ENCODE data around the gene CHD2.

Gene CHD2

GRCh38 chr15:92886042-92886537, 14.0 kb upstream of the CHD2 start:
- peaks cover 81% of the 10 kb centered on the region for H3K36me3 ChIP-seq (ENCODE audit: control insufficient read depth, low read length)
- H3K9me2 ChIP-seq (replicated peaks; ENCODE audit: control insufficient read depth, low read length) = no peaks in the 10 kb centered on the region
- H3K27ac ChIP-seq (ENCODE audit: low read depth, low read length) = no peak overlapping the region
- no peak for TF ChIP-seq CTCF (IDR thresholded peaks at IDR 0.05; ENCODE audit: low read depth, low read length, poor library complexity, severe bottlenecking)
- TF ChIP-seq EZH2phosphoT487 (IDR thresholded peaks at IDR 0.05; ENCODE audit: borderline replicate concordance, low read length) = no peak
- peaks cover 10% of the 10 kb centered on the region; the same call in 1 of the 2 replicates for H4K20me1 ChIP-seq (ENCODE audit: control insufficient read depth, insufficient read depth, low read depth, low read length)
- no peaks in the 10 kb centered on the region for H3K27me3 ChIP-seq (ENCODE audit: control insufficient read depth, low read length)
- peaks cover 34% of the 10 kb centered on the region for H3F3A ChIP-seq (ENCODE audit: control insufficient read depth, insufficient read depth)
- H3K4me1 ChIP-seq (ENCODE audit: control insufficient read depth, low read length) = peaks cover 49% of the 10 kb centered on the region
- H3K9me3 ChIP-seq (ENCODE audit: control insufficient read depth, insufficient read depth, low read length) = no peaks in the 10 kb centered on the region
- peak overlapping the region; percentile 97 for H3K4me2 ChIP-seq (ENCODE audit: low read length)
- peaks cover 90% of the 10 kb centered on the region for H3K79me2 ChIP-seq (ENCODE audit: control insufficient read depth, low read length)
- peak overlapping the region; percentile 0; the same call in 1 of the 2 replicates for H3K4me3 ChIP-seq (ENCODE audit: low read length)

GRCh38 chr15:92886815-92887214, 13.3 kb upstream of the CHD2 start:
- peaks cover 40% of the 10 kb centered on the region for H3F3A ChIP-seq (ENCODE audit: control insufficient read depth, insufficient read depth)
- peaks cover 44% of the 10 kb centered on the region for H3K4me1 ChIP-seq (ENCODE audit: control insufficient read depth, low read length)
- no peak overlapping the region for H3K4me3 ChIP-seq (ENCODE audit: low read length)
- no peaks in the 10 kb centered on the region for H3K9me3 ChIP-seq (ENCODE audit: control insufficient read depth, insufficient read depth, low read length)
- H3K9me2 ChIP-seq (replicated peaks; ENCODE audit: control insufficient read depth, low read length) = no peaks in the 10 kb centered on the region
- peak overlapping the region; percentile 97 for H3K4me2 ChIP-seq (ENCODE audit: low read length)
- no peaks in the 10 kb centered on the region for H3K27me3 ChIP-seq (ENCODE audit: control insufficient read depth, low read length)
- no peak overlapping the region for H3K27ac ChIP-seq (ENCODE audit: low read depth, low read length)
- H4K20me1 ChIP-seq (ENCODE audit: control insufficient read depth, insufficient read depth, low read depth, low read length) = peaks cover 10% of the 10 kb centered on the region; the same call in 1 of the 2 replicates
- H3K79me2 ChIP-seq (ENCODE audit: control insufficient read depth, low read length) = peaks cover 94% of the 10 kb centered on the region
- TF ChIP-seq EZH2phosphoT487 (IDR thresholded peaks at IDR 0.05; ENCODE audit: borderline replicate concordance, low read length) (no peak), CTCF (IDR thresholded peaks at IDR 0.05; ENCODE audit: low read depth, low read length, poor library complexity, severe bottlenecking) (no peak)
- H3K36me3 ChIP-seq (ENCODE audit: control insufficient read depth, low read length) = peaks cover 88% of the 10 kb centered on the region

- peaks cover 10% of the 10 kb centered on the region; the same call in 1 of the 2 replicates for H4K20me1 ChIP-seq (ENCODE audit: control insufficient read depth, insufficient read depth, low read depth, low read length)
- peaks cover 98% of the 10 kb centered on the region for H3K36me3 ChIP-seq (ENCODE audit: control insufficient read depth, low read length)
- no peak overlapping the region; the same call in 1 of the 2 replicates for H3K4me2 ChIP-seq (ENCODE audit: low read length)
- TF ChIP-seq EZH2phosphoT487 (IDR thresholded peaks at IDR 0.05; ENCODE audit: borderline replicate concordance, low read length) = no peak
- H3K27me3 ChIP-seq (ENCODE audit: control insufficient read depth, low read length) = no peaks in the 10 kb centered on the region
- H3K9me3 ChIP-seq (ENCODE audit: control insufficient read depth, insufficient read depth, low read length) = no peaks in the 10 kb centered on the region
- H3K27ac ChIP-seq (ENCODE audit: low read depth, low read length) = no peak overlapping the region
- H3K79me2 ChIP-seq (ENCODE audit: control insufficient read depth, low read length) = peaks cover 100% of the 10 kb centered on the region
- peaks cover 42% of the 10 kb centered on the region for H3F3A ChIP-seq (ENCODE audit: control insufficient read depth, insufficient read depth)
- H3K4me3 ChIP-seq (ENCODE audit: low read length) = no peak overlapping the region
- H3K9me2 ChIP-seq (replicated peaks; ENCODE audit: control insufficient read depth, low read length) = no peaks in the 10 kb centered on the region
- peaks cover 41% of the 10 kb centered on the region for H3K4me1 ChIP-seq (ENCODE audit: control insufficient read depth, low read length)
Measured at GRCh38 chr15:92887869-92888268, 12.3 kb upstream of the CHD2 start.

GRCh38 chr15:92889390-92890107, 10.6 kb upstream of the CHD2 start:
- Histone ChIP-seq H3K4me2 (ENCODE audit: low read length) (no peak overlapping the region), H3K79me2 (ENCODE audit: control insufficient read depth, low read length) (peaks cover 100% of the 10 kb centered on the region), H4K20me1 (ENCODE audit: control insufficient read depth, insufficient read depth, low read depth, low read length) (peaks cover 7% of the 10 kb centered on the region; the same call in 1 of the 2 replicates), H3K9me2 (replicated peaks; ENCODE audit: control insufficient read depth, low read length) (no peaks in the 10 kb centered on the region), H3K4me1 (ENCODE audit: control insufficient read depth, low read length) (peaks cover 40% of the 10 kb centered on the region), H3F3A (ENCODE audit: control insufficient read depth, insufficient read depth) (peaks cover 50% of the 10 kb centered on the region), H3K27me3 (ENCODE audit: control insufficient read depth, low read length) (no peaks in the 10 kb centered on the region), H3K36me3 (ENCODE audit: control insufficient read depth, low read length) (peaks cover 99% of the 10 kb centered on the region), H3K4me3 (ENCODE audit: low read length) (no peak overlapping the region), H3K27ac (ENCODE audit: low read depth, low read length) (no peak overlapping the region), H3K9me3 (ENCODE audit: control insufficient read depth, insufficient read depth, low read length) (no peaks in the 10 kb centered on the region)
- TF ChIP-seq CTCF (IDR thresholded peaks at IDR 0.05; ENCODE audit: low read depth, low read length, poor library complexity, severe bottlenecking) = no peak
